Hematopoietic multipotent progenitor cell treated with erythropoietin and hydrocortisone succinate and interleukin-3 and kit ligand, for 17 days (in vitro differentiated cells): ENCODE results near the gene DYSF.

Experiments
- DNase-seq: peaks from one replicate; pipeline ENCODE4 v3.0.0-alpha.2; 2015; ENCODE audit warnings: low spot score

Gene DYSF

DNA sequence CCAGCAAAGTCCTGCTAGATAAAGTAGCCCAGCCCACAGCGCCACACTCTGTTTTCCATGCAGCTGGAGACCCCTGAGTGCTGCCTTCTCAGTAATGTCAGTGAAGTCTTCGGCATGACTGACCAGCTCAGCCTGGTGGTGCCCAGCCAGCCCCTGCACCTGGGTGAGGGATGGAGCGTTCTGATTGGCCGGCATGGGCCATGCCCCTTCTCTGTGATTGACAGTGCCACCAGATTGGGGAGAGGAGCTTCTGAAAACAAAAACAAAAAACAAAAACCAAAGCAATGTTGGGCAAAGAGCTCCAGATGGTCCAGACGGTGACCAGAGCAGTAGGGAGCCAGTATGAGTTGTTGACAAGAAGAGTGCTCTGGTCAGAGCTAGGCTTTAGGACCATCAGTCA is 122.6 kb downstream of the DYSF start:
- DNase-seq: no peak

DNA sequence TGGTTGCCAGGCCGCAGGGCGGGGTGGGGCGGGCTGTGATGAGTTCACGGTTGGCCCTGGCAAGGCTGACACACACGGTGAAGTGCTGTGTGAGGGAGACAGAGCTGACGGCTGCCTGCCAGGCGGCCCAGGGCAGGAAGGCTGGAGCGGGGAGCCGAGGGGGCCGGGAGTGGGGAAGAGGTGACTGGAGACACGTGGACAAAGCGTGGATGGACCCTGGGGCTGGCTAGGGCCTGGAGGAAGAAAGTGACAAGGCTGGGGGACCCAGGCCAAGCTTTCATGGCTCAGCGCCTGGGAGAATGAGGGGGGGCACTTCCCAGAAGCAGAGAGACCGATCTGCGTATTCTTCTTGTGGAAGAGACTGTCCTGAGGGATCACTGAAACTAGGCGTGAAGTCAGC is 123.2 kb downstream of the DYSF start:
- DNase-seq: no peak

DNA sequence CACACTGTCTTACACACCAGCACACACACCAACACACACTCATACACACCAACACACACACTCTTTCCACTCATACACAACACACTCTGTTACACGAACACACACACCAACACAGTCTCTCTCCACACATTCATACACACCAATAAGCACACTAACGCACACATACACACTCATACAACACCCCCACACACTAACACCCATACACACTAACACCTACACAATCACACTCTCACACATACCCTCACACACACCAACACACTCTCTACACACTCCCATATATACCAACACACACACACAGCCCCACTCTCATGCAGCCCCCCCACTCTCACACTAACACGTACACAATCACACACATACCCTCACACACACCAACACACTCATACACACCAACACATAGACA is 123.8 kb downstream of the DYSF start:
- DNase-seq: no peak

GRCh38 chr2:71578767-71579342 is 125.5 kb downstream of the DYSF start:
- DNase-seq: no peak

GRCh38 chr2:71581026-71581425 is 127.7 kb downstream of the DYSF start:
- DNase-seq: no peak

DNA sequence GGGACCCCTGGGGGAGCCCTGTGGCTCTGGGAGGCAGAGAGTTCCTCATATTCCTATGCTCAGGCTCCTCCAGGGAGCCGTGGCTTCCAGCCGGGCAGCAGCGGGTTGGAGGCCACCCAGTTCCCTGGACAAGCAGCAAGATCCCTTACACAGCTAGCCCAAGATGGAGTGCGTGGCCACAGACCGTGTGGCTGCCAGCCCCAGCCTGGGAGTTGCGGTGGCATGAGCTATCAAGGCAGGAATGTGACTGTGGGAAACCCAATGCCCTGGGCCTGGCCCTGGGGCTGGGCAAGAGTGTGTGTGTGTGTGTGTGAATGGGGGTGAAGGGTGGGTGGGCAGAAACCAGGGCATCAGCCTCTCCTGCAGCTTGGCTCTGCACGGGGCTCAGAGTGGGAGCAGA is 130.5 kb downstream of the DYSF start:
- DNase-seq: no peak

GRCh38 chr2:71586471-71586870 is 133.1 kb downstream of the DYSF start:
- DNase-seq: no peak

DNA sequence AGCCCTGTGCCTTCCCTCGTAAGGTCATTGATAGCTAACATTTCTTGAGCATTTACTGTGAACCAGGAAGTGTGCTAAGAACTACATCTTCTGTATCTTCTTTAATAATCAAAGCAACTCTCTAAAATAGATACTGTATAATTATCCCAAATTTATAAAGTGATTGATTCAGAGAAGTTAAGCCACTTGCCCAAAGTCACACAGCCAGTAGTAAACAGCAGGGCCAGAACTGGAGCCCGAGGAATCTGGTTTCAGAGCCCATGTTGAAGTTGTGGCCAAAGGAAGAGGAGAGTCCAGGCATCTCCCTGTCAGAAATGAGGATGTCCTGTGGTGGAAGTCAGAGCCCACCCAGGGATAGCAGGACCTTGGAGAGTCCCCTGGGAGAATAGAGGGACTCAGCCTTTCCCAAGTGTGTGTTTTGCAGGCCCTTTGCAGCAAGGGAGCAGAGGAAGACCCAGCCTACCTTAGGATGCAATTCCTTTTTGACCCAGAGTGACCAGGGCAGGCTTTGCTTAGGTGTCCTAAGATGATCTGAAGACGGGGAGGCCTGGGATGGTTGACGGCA is 134.2 kb downstream of the DYSF start:
- no peak for DNase-seq

- DNase-seq: no peak
Measured at GRCh38 chr2:71588497-71589170, 135.3 kb downstream of the DYSF start.

- no peak for DNase-seq
Measured at GRCh38 chr2:71589763-71590162, 136.4 kb downstream of the DYSF start.

- DNase-seq: no peak
Measured at GRCh38 chr2:71591044-71591443, 137.7 kb downstream of the DYSF start.

- no peak for DNase-seq
Measured at GRCh38 chr2:71592181-71592711, 138.9 kb downstream of the DYSF start.

DNA sequence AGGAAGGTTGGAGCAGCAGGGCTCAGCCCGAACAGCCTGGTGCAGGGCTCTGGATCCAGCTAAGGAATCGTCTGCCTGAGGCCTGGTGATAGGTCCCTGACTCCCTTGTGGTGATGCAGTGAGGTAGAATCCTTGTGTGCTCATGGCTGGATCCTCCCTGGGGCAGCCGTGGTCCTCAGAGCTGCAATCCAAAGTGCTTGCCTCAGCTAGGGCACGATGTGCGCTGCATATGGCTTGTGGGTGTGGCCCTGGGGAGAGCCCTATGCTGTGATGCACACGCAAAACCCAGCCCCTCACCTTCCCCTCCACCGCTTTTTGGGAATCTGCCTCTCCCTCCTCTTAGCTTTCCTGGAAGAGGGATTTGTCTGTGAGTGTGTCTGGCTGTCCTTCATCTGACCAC is 142.2 kb downstream of the DYSF start:
- DNase-seq: no peak

GRCh38 chr2:71596011-71596410 is 142.7 kb downstream of the DYSF start:
- DNase-seq: no peak

DNA sequence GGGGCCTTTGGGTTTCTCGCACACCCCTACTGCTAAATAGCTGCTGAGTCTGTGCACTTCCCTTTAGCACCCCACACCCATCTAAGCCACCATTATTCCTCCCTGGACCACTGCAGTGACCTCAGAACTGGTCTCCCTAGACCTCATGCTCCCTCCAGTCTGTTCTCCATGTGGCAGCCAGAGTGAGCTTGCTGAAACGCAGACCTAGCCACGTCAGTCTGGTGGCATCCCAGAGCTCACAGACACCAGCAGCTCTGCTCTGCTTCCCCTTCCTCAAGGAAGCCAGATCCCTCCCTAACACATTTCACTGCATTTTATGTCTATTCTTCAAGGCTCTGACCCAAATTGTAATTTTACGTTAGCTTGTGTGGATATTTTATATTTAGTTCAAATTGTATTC is 144.4 kb downstream of the DYSF start:
- DNase-seq: no peak

DNA sequence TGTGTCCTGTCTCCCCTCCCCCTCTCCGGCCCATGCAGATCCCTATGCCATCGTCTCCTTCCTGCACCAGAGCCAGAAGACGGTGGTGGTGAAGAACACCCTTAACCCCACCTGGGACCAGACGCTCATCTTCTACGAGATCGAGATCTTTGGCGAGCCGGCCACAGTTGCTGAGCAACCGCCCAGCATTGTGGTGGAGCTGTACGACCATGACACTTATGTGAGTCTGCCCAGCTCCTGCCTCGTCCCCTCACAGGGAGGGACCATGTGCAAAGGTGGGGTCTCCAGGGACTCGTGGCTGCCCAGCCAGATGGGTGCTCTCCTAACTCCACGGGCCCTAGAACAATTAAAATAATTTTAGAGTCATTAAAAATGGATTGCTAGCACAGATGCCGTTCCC is 145.2 kb downstream of the DYSF start:
- no peak for DNase-seq

DNA sequence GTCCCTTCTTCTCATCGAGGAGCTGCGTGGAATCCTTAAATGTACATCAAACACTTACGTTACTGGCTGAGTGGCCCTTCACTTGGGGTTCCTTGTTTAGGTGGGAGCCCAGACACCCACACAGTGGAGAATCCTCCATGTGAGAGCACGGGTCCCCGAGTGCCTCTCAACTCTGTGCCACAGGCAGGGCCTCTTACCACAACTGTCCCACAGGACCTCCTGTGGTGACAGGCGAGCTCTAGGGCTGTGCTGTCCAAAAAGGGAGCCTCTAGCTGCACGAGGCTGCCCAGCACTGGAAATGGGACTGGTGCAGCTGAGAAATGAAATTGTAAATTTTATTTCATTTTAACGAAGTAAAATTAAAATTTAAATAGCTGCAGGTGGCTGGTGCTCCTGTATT is 145.7 kb downstream of the DYSF start:
- no peak for DNase-seq

DNA sequence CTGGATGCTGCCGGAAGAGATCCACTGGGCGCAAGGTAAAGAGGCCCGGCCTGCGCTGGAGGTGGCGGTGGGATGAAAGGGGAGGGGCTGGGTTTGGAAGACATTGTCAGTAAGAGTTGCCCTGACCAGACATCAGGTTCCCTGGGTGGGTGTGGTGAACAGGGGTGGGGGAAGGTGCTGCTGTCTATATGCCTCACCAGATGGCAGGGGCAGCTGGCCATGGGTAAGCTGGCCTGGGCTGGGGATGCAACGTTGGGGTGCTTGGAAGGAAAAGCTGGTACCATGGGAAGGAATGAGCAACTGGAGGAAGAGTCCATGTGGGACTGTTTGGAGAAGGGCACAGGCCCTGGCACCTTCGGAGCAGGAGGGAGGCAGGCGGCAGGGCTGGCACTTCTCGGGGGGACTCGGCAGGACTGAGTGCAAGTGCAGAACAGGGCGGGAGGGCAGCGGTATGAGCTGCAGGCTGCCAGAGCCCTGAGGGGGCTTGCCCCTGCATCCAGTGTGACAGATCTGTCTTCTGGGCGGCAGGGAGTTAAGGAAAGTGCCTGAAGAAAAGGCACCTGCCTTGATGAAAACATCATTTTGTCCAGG is 146.4 kb downstream of the DYSF start:
- no peak for DNase-seq

- no peak for DNase-seq
Measured at GRCh38 chr2:71600555-71600954, 147.2 kb downstream of the DYSF start.

DNA sequence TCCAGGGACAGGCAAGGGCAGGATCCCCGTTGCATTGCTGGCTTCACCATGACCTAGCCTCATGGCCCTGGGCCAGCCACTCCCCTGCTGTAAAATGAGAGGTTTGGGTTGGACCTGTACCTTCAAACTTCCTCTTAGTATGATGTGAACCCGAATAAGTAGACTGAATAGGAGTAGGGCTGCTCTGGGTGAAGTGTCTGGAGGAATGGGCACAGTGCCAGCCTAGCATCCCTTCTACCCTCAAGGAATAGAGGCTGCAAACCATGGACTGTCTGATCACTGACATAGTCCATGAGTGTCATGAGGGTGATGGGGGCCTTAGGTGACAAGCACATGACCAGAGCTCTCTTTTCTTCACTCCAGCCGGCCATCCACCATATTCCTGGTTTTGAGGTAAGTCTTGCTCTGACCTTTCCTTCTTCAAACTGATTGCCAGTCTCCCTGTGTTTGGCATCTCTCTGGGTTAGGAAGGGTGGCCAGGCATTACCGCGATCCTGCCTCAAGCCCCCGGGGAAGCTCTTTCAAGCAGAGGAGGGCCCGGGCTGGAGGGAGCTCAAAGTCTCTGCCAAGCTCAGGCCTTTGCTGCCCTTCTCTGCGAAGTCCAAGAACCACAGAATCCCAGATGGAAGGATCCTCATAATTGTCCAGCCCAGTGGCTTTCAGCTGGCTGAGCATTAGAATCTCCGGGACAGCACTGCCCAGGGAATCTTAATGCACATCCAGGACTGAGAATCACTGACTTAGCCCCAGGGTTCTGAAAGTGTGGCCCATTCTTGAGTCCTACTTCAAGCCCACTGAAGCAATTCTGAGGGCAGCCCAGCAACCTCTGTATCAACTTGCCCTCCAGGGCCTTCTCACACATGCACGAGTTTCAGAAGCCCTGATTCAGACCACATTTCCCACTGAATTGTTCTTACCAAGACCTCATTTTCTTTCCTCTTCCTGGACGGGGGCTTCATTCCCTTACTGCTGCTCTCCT is 148.1 kb downstream of the DYSF start:
- no peak for DNase-seq

DNA sequence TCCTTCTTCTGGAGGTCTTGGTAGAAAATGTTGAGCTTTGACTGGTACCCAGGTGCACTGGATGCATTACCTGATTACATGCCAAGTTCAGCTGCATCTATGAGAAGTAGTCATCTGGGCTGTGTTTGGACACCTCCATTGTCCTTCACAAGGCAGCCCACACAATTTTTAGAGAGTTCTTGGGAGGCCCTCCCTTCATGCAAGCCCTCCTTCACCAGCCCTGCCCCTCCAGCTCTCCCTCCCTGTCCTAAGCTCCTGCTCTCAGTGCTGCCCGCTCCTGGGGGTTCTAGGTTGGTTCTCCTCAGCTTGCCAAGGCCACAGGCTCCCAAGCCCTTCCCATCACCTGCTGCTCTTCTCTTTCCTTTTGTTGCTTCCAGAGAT is 148.7 kb downstream of the DYSF start:
- no peak for DNase-seq

GRCh38 chr2:71602581-71602980 is 149.2 kb downstream of the DYSF start:
- DNase-seq: no peak
